Karpas-422 (cell line): ENCODE data around the gene DLGAP1. TPM values are rescaled to one million over a fixed set of nuclear protein-coding genes. Genes with fewer than 3 reads are reported as not detected.

Experiments used
- DNase-seq: peaks from one replicate; pipeline ENCODE4 v3.0.0-alpha.2; 2015
- H2AFZ ChIP-seq: fragments of 200-600 bp; sonication (generic); 2 replicates; pipeline ENCODE4 v1.6.1; 2014; ENCODE audit warnings: antibody characterized with exemption, low read length, mixed read lengths
- H3K27ac ChIP-seq: fragments of 200-600 bp; sonication (generic); 2 replicates; pipeline ENCODE4 v1.5.1; 2014; ENCODE audit warnings: mild to moderate bottlenecking, low read length, moderate library complexity
- H3K27me3 ChIP-seq: fragments of 200-600 bp; sonication (generic); 2 replicates; pipeline ENCODE4 v1.6.1; 2014; ENCODE audit warnings: low read length, mixed read lengths
- H3K36me3 ChIP-seq: fragments of 200-600 bp; sonication (generic); 2 replicates; pipeline ENCODE4 v1.6.1; 2014; ENCODE audit warnings: low read length, mixed read lengths; ENCODE audit not compliant: insufficient read depth
- H3K4me1 ChIP-seq: fragments of 200-600 bp; sonication (generic); 2 replicates; pipeline ENCODE4 v1.6.1; 2014; ENCODE audit warnings: mild to moderate bottlenecking, low read length, mixed read lengths
- H3K4me2 ChIP-seq: fragments of 200-600 bp; sonication (generic); 2 replicates; pipeline ENCODE4 v1.6.1; 2014; ENCODE audit warnings: low read length, low read depth, mild to moderate bottlenecking; ENCODE audit not compliant: poor library complexity, severe bottlenecking
- H3K4me3 ChIP-seq: fragments of 200-600 bp; sonication (generic); 2 replicates; pipeline ENCODE4 v1.5.1; 2014; ENCODE audit warnings: mild to moderate bottlenecking, antibody characterized with exemption, low read length, mixed read lengths
- H3K79me2 ChIP-seq: fragments of 200-600 bp; sonication (generic); 2 replicates; pipeline ENCODE4 v1.6.1; 2014; ENCODE audit warnings: mild to moderate bottlenecking, low read length, mixed read lengths
- H3K9ac ChIP-seq: fragments of 200-600 bp; sonication (generic); 2 replicates; pipeline ENCODE4 v1.6.0; 2014; ENCODE audit warnings: low read length
- H3K9me2 ChIP-seq: fragments of 200-600 bp; sonication (generic), shearing (Covaris generic); replicated peaks from 2 replicates; pipeline ENCODE4 v1.6.0; 2014; ENCODE audit warnings: mild to moderate bottlenecking, low read length, moderate library complexity; ENCODE audit not compliant: insufficient read depth
- H3K9me3 ChIP-seq: fragments of 300-700, 200-600 bp; sonication (generic); 2 replicates; pipeline ENCODE4 v1.6.1; 2014; ENCODE audit warnings: low read length, mixed read lengths
- H4K20me1 ChIP-seq: fragments of 200-600 bp; sonication (generic); 2 replicates; pipeline ENCODE4 v1.6.1; 2014; ENCODE audit warnings: mild to moderate bottlenecking, antibody characterized with exemption, low read length, low read depth; ENCODE audit not compliant: insufficient read depth
- total RNA-seq: library from RNA; depleted of rRNA; stranded (reverse); fragments of >200 nt; shearing (Covaris generic); gene quantifications from 2 replicates; pipeline ENCODE4 v1.2.3, GENCODE V29; 2014; ENCODE audit warnings: low replicate concordance

DLGAP1 gene
- total RNA-seq, 1 experiment from 2014 or later = 8.8 TPM

DNA sequence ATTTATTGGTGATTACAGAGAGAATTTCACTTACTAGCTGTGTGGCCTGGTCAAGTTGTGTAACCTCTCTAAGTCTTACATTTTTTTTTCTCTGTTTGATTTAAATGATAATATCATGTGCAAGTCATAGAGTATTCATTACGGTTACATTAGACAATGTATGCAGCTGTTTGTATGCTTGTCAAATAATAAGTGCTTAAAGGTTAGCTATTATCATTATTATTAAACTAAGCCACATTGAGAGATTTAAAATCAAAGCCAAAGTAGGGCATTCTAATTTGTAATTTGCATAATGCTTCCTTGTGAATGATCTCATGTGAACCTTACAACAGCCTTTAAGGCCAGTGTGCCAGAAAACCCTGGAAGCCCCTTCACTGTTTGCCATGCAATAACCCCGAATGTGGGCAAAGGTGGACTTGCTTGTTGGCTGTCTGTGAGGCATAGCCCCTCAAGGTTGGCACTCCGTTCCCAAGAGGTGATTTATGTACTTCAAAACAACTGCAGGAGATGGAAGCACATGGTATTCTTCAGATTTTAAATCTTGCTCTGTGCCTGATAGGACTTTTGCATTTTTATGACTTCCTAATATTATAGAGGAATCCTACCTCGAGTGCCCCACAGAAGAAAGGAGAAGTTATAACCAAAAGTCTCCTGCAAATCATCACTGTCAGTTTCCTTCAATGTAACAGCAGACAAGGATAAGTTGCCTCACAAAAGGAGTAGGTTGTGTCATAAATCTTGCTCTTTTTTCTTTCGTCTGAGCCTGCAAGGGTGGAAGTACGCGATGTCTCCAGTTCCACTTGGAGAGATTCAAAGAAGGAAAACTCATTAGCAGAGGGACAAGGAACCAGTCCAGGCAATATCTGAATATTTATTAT, 733.1 kb downstream of the DLGAP1 start:
- Histone ChIP-seq H3K4me3 (no peak overlapping the region), H3K27ac (no peak overlapping the region), H3K9me3 (no peaks in the 10 kb centered on the region), H3K4me1 (no peaks in the 10 kb centered on the region), H3K4me2 (no peak overlapping the region), H4K20me1 (no peaks in the 10 kb centered on the region), H3K36me3 (no peaks in the 10 kb centered on the region), H3K27me3 (no peaks in the 10 kb centered on the region), H3K9ac (no peak overlapping the region), H3K9me2 (no peaks in the 10 kb centered on the region), H3K79me2 (no peaks in the 10 kb centered on the region), H2AFZ (no peak overlapping the region)
- no peak for DNase-seq

DNA sequence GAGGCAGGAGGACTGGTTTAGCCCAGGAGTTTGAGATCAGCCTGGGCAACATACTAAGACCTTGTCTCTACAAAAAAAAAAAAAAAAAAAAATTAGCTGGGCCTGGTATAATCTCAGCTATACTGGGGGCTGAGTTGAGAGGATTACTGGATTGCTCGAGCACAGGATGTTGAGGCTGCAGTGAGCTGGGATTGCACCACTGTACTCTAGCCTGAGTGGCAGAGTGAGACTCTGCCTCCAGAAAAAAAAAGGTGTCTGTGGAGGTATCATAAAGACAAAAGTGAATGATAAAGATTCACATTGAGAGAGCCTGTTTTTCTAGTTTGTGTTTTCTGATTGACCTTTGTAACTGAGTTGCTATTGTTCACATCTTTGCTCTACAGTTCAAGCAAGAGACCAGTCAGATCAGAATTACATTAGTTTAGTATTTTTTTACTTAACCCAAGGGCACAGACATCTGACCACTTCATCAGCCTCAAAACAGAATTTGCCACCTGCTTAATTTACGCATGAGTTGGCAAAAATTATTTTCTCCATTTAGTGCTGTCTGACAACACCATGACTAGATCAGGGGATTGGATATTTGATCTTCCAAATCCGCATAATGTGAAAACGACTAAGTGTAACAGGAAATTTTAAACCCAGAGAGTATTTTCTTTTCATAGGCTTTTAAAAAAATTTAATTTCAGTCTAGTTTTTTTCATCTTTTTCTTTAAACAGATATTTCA, 734.1 kb downstream of the DLGAP1 start:
- no peaks in the 10 kb centered on the region for H4K20me1 ChIP-seq
- H3K79me2 ChIP-seq = no peaks in the 10 kb centered on the region
- no peak overlapping the region for H3K27ac ChIP-seq
- H3K27me3 ChIP-seq = no peaks in the 10 kb centered on the region
- no peaks in the 10 kb centered on the region for H3K9me3 ChIP-seq
- H3K4me3 ChIP-seq = no peak overlapping the region
- peaks cover 2% of the 10 kb centered on the region; the same call in 1 of the 2 replicates for H3K4me1 ChIP-seq
- H3K9ac ChIP-seq = no peak overlapping the region
- DNase-seq = no peak
- no peak overlapping the region for H2AFZ ChIP-seq
- H3K4me2 ChIP-seq = no peak overlapping the region
- no peaks in the 10 kb centered on the region for H3K9me2 ChIP-seq
- no peaks in the 10 kb centered on the region for H3K36me3 ChIP-seq

GRCh38 chr18:3720159-3720558, 734.9 kb downstream of the DLGAP1 start:
- Histone ChIP-seq H2AFZ (no peak overlapping the region), H4K20me1 (no peaks in the 10 kb centered on the region), H3K27ac (no peak overlapping the region), H3K27me3 (no peaks in the 10 kb centered on the region), H3K79me2 (no peaks in the 10 kb centered on the region), H3K36me3 (no peaks in the 10 kb centered on the region), H3K9me3 (no peaks in the 10 kb centered on the region), H3K4me3 (no peak overlapping the region), H3K4me2 (no peak overlapping the region), H3K9ac (no peak overlapping the region), H3K9me2 (no peaks in the 10 kb centered on the region), H3K4me1 (peaks cover 7% of the 10 kb centered on the region; the same call in 1 of the 2 replicates)
- no peak for DNase-seq

GRCh38 chr18:3717376-3718025, 737.6 kb downstream of the DLGAP1 start:
- no peak overlapping the region for H3K4me2 ChIP-seq
- H3K27ac ChIP-seq = no peak overlapping the region
- no peak overlapping the region for H3K9ac ChIP-seq

GRCh38 chr18:3716116-3716660, 738.9 kb downstream of the DLGAP1 start:
- H3K9me2 ChIP-seq = no peaks in the 10 kb centered on the region
- DNase-seq = no peak
- no peak overlapping the region for H3K4me3 ChIP-seq
- no peaks in the 10 kb centered on the region for H3K27me3 ChIP-seq
- no peak overlapping the region for H3K27ac ChIP-seq
- no peaks in the 10 kb centered on the region for H3K79me2 ChIP-seq
- H3K36me3 ChIP-seq = no peaks in the 10 kb centered on the region
- H3K9ac ChIP-seq = no peak overlapping the region
- H2AFZ ChIP-seq = no peak overlapping the region
- H4K20me1 ChIP-seq = no peaks in the 10 kb centered on the region
- no peak overlapping the region for H3K4me2 ChIP-seq
- H3K9me3 ChIP-seq = no peaks in the 10 kb centered on the region
- peaks cover 7% of the 10 kb centered on the region; the same call in 1 of the 2 replicates for H3K4me1 ChIP-seq

More at GRCh38 chr18:3717376-3718025, 737.6 kb downstream of the DLGAP1 start:
- H2AFZ ChIP-seq = no peak overlapping the region
- no peaks in the 10 kb centered on the region for H3K9me3 ChIP-seq
- peaks cover 7% of the 10 kb centered on the region; the same call in 1 of the 2 replicates for H3K4me1 ChIP-seq
- H3K36me3 ChIP-seq = no peaks in the 10 kb centered on the region
- H3K4me3 ChIP-seq = no peak overlapping the region
- H3K9me2 ChIP-seq = no peaks in the 10 kb centered on the region
- no peaks in the 10 kb centered on the region for H3K79me2 ChIP-seq
- H3K27me3 ChIP-seq = no peaks in the 10 kb centered on the region
- no peaks in the 10 kb centered on the region for H4K20me1 ChIP-seq
- no peak for DNase-seq

GRCh38 chr18:3715231-3716080, 739.7 kb downstream of the DLGAP1 start:
- Histone ChIP-seq H3K4me1 (peaks cover 7% of the 10 kb centered on the region; the same call in 1 of the 2 replicates), H3K4me3 (no peak overlapping the region), H2AFZ (peak overlapping the region; percentile 8; the same call in 1 of the 2 replicates), H4K20me1 (no peaks in the 10 kb centered on the region), H3K27ac (no peak overlapping the region), H3K27me3 (no peaks in the 10 kb centered on the region), H3K9ac (no peak overlapping the region), H3K9me2 (no peaks in the 10 kb centered on the region), H3K9me3 (no peaks in the 10 kb centered on the region), H3K4me2 (no peak overlapping the region), H3K79me2 (no peaks in the 10 kb centered on the region), H3K36me3 (no peaks in the 10 kb centered on the region)
- no peak for DNase-seq

GRCh38 chr18:3713708-3714107, 741.4 kb downstream of the DLGAP1 start:
- H3K27me3 ChIP-seq = no peaks in the 10 kb centered on the region
- H3K27ac ChIP-seq = no peak overlapping the region
- H2AFZ ChIP-seq = no peak overlapping the region

More at GRCh38 chr18:3713708-3714107, 741.4 kb downstream of the DLGAP1 start:
- Histone ChIP-seq H3K4me3 (no peak overlapping the region), H3K4me2 (no peak overlapping the region), H3K36me3 (no peaks in the 10 kb centered on the region), H3K4me1 (peaks cover 7% of the 10 kb centered on the region; the same call in 1 of the 2 replicates), H4K20me1 (no peaks in the 10 kb centered on the region), H3K9me2 (no peaks in the 10 kb centered on the region), H3K9ac (no peak overlapping the region), H3K79me2 (no peaks in the 10 kb centered on the region), H3K9me3 (no peaks in the 10 kb centered on the region)
- no peak for DNase-seq
